HG03064 (cell line): ENCODE measurements around the gene ALDH4A1.

Experiments
- ATAC-seq: cut with Tn5 transposase; IDR thresholded peaks from one replicate; pipeline ENCODE4 v1.9.1; 2021; ENCODE audit warnings: low read depth; ENCODE audit not compliant: unreplicated experiment

The ALDH4A1 gene

GRCh38 chr1:18939398-18940302 lies 37.3 kb upstream of the ALDH4A1 start:
- ATAC-seq = no peak

GRCh38 chr1:18938707-18939070 lies 36.3 kb upstream of the ALDH4A1 start:
- ATAC-seq = no peak

GRCh38 chr1:18938008-18938706 lies 35.8 kb upstream of the ALDH4A1 start:
- no peak for ATAC-seq

- ATAC-seq = no peak
These were observed 35.2 kb upstream of the ALDH4A1 start for GRCh38 chr1:18937539-18937938.

GRCh38 chr1:18936814-18937481 lies 34.6 kb upstream of the ALDH4A1 start:
- ATAC-seq = no peak

GRCh38 chr1:18936471-18936813 lies 34.1 kb upstream of the ALDH4A1 start:
- ATAC-seq = no peak

GRCh38 chr1:18934205-18935000 lies 32.0 kb upstream of the ALDH4A1 start:
- no peak for ATAC-seq

- no peak for ATAC-seq
These were observed 30.5 kb upstream of the ALDH4A1 start for GRCh38 chr1:18932879-18933278.

- no peak for ATAC-seq
These were observed 30.0 kb upstream of the ALDH4A1 start for GRCh38 chr1:18932387-18932786.

GRCh38 chr1:18931730-18932129 lies 29.4 kb upstream of the ALDH4A1 start:
- ATAC-seq = no peak

GRCh38 chr1:18929686-18930085 lies 27.3 kb upstream of the ALDH4A1 start:
- ATAC-seq = no peak

- no peak for ATAC-seq
These were observed 26.6 kb upstream of the ALDH4A1 start for GRCh38 chr1:18928985-18929384.

GRCh38 chr1:18928406-18928805 lies 26.1 kb upstream of the ALDH4A1 start:
- no peak for ATAC-seq

GRCh38 chr1:18927654-18928272 lies 25.4 kb upstream of the ALDH4A1 start:
- ATAC-seq = peak; percentile 35

GRCh38 chr1:18927082-18927653 lies 24.8 kb upstream of the ALDH4A1 start:
- ATAC-seq = peak; percentile 23

- peak; percentile 63 for ATAC-seq
These were observed 24.1 kb upstream of the ALDH4A1 start for GRCh38 chr1:18926315-18927081.

GRCh38 chr1:18925279-18925678 lies 22.9 kb upstream of the ALDH4A1 start:
- no peak for ATAC-seq

GRCh38 chr1:18924221-18924691 lies 21.9 kb upstream of the ALDH4A1 start:
- ATAC-seq = no peak

GRCh38 chr1:18923756-18924211 lies 21.4 kb upstream of the ALDH4A1 start:
- ATAC-seq = no peak
